ENCODE data around the gene MRPL55. TPM values are rescaled to one million over a fixed set of nuclear protein-coding genes. Genes with fewer than 3 reads are reported as not detected.

Gene MRPL55
- total RNA-seq, 1 experiment from 2014 or later: 76.6 TPM

GRCh38 chr1:228073857-228074545 is 35.1 kb downstream of the MRPL55 start:
- peaks cover 12% of the 10 kb centered on the region; the same call in 1 of the 2 replicates for H4K20me1 ChIP-seq (ENCODE audit: insufficient read depth, low read depth, low read length)
- no peaks in the 10 kb centered on the region for H3K4me1 ChIP-seq (ENCODE audit: low read length)
- H3K4me2 ChIP-seq (ENCODE audit: low read depth, low read length, poor library complexity, severe bottlenecking): no peak overlapping the region
- no peaks in the 10 kb centered on the region for H3K27me3 ChIP-seq (ENCODE audit: low read length)
- no peak overlapping the region for H3K27ac ChIP-seq (ENCODE audit: low read length)
- H3K79me2 ChIP-seq (ENCODE audit: low read length): no peaks in the 10 kb centered on the region
- no peak overlapping the region for H3K9ac ChIP-seq (ENCODE audit: low read length)
- no peaks in the 10 kb centered on the region for H3K9me2 ChIP-seq (replicated peaks; ENCODE audit: insufficient read depth, low read length)
- DNase-seq: peak; percentile 79
- no peak overlapping the region for H2AFZ ChIP-seq (ENCODE audit: low read length)
- H3K9me3 ChIP-seq (ENCODE audit: low read length): no peaks in the 10 kb centered on the region
- no peak overlapping the region for H3K4me3 ChIP-seq (ENCODE audit: low read length)
- no peaks in the 10 kb centered on the region for H3K36me3 ChIP-seq (ENCODE audit: insufficient read depth, low read length)

GRCh38 chr1:228073061-228073856 is 35.8 kb downstream of the MRPL55 start:
- H3K36me3 ChIP-seq (ENCODE audit: insufficient read depth, low read length): no peaks in the 10 kb centered on the region
- H3K27ac ChIP-seq (ENCODE audit: low read length): no peak overlapping the region
- no peak overlapping the region for H3K4me2 ChIP-seq (ENCODE audit: low read depth, low read length, poor library complexity, severe bottlenecking)
- H3K4me3 ChIP-seq (ENCODE audit: low read length): no peak overlapping the region
- no peaks in the 10 kb centered on the region for H3K9me3 ChIP-seq (ENCODE audit: low read length)
- no peaks in the 10 kb centered on the region for H3K4me1 ChIP-seq (ENCODE audit: low read length)
- no peak overlapping the region for H2AFZ ChIP-seq (ENCODE audit: low read length)
- DNase-seq: no peak
- H4K20me1 ChIP-seq (ENCODE audit: insufficient read depth, low read depth, low read length): peaks cover 12% of the 10 kb centered on the region; the same call in 1 of the 2 replicates
- no peaks in the 10 kb centered on the region for H3K9me2 ChIP-seq (replicated peaks; ENCODE audit: insufficient read depth, low read length)
- no peak overlapping the region for H3K9ac ChIP-seq (ENCODE audit: low read length)
- no peaks in the 10 kb centered on the region for H3K27me3 ChIP-seq (ENCODE audit: low read length)
- H3K79me2 ChIP-seq (ENCODE audit: low read length): no peaks in the 10 kb centered on the region

GRCh38 chr1:228072658-228073043 is 36.4 kb downstream of the MRPL55 start:
- Histone ChIP-seq H3K9me3 (ENCODE audit: low read length) (no peaks in the 10 kb centered on the region), H3K79me2 (ENCODE audit: low read length) (no peaks in the 10 kb centered on the region), H3K9ac (ENCODE audit: low read length) (no peak overlapping the region), H2AFZ (ENCODE audit: low read length) (no peak overlapping the region), H3K36me3 (ENCODE audit: insufficient read depth, low read length) (no peaks in the 10 kb centered on the region), H3K27ac (ENCODE audit: low read length) (no peak overlapping the region), H3K4me3 (ENCODE audit: low read length) (no peak overlapping the region), H3K4me2 (ENCODE audit: low read depth, low read length, poor library complexity, severe bottlenecking) (no peak overlapping the region), H3K27me3 (ENCODE audit: low read length) (no peaks in the 10 kb centered on the region), H4K20me1 (ENCODE audit: insufficient read depth, low read depth, low read length) (peaks cover 12% of the 10 kb centered on the region; the same call in 1 of the 2 replicates), H3K4me1 (ENCODE audit: low read length) (no peaks in the 10 kb centered on the region), H3K9me2 (replicated peaks; ENCODE audit: insufficient read depth, low read length) (no peaks in the 10 kb centered on the region)
- DNase-seq: no peak

- no peak overlapping the region for H3K9ac ChIP-seq (ENCODE audit: low read length)
- no peak overlapping the region for H2AFZ ChIP-seq (ENCODE audit: low read length)
These were observed 37.1 kb downstream of the MRPL55 start for GRCh38 chr1:228071839-228072657.

GRCh38 chr1:228070851-228071250 is 38.2 kb downstream of the MRPL55 start:
- Histone ChIP-seq H3K9ac (ENCODE audit: low read length) (no peak overlapping the region), H3K9me3 (ENCODE audit: low read length) (no peaks in the 10 kb centered on the region), H2AFZ (ENCODE audit: low read length) (no peak overlapping the region), H3K9me2 (replicated peaks; ENCODE audit: insufficient read depth, low read length) (no peaks in the 10 kb centered on the region), H3K4me3 (ENCODE audit: low read length) (no peak overlapping the region), H3K27me3 (ENCODE audit: low read length) (no peaks in the 10 kb centered on the region), H3K4me2 (ENCODE audit: low read depth, low read length, poor library complexity, severe bottlenecking) (no peak overlapping the region), H3K4me1 (ENCODE audit: low read length) (no peaks in the 10 kb centered on the region), H4K20me1 (ENCODE audit: insufficient read depth, low read depth, low read length) (peaks cover 5% of the 10 kb centered on the region; the same call in 1 of the 2 replicates), H3K79me2 (ENCODE audit: low read length) (no peaks in the 10 kb centered on the region), H3K27ac (ENCODE audit: low read length) (no peak overlapping the region), H3K36me3 (ENCODE audit: insufficient read depth, low read length) (no peaks in the 10 kb centered on the region)
- no peak for DNase-seq

More at GRCh38 chr1:228071839-228072657, 37.1 kb downstream of the MRPL55 start:
- H3K4me1 ChIP-seq (ENCODE audit: low read length): no peaks in the 10 kb centered on the region
- H3K9me2 ChIP-seq (replicated peaks; ENCODE audit: insufficient read depth, low read length): no peaks in the 10 kb centered on the region
- no peaks in the 10 kb centered on the region for H3K79me2 ChIP-seq (ENCODE audit: low read length)
- H3K9me3 ChIP-seq (ENCODE audit: low read length): no peaks in the 10 kb centered on the region
- H3K27me3 ChIP-seq (ENCODE audit: low read length): no peaks in the 10 kb centered on the region
- H4K20me1 ChIP-seq (ENCODE audit: insufficient read depth, low read depth, low read length): peaks cover 6% of the 10 kb centered on the region; the same call in 1 of the 2 replicates
- H3K27ac ChIP-seq (ENCODE audit: low read length): no peak overlapping the region
- no peak overlapping the region for H3K4me3 ChIP-seq (ENCODE audit: low read length)
- H3K4me2 ChIP-seq (ENCODE audit: low read depth, low read length, poor library complexity, severe bottlenecking): no peak overlapping the region
- no peaks in the 10 kb centered on the region for H3K36me3 ChIP-seq (ENCODE audit: insufficient read depth, low read length)
- no peak for DNase-seq

GRCh38 chr1:228070173-228070572 is 38.9 kb downstream of the MRPL55 start:
- no peak overlapping the region for H3K27ac ChIP-seq (ENCODE audit: low read length)
- no peak overlapping the region for H2AFZ ChIP-seq (ENCODE audit: low read length)
- no peaks in the 10 kb centered on the region for H3K36me3 ChIP-seq (ENCODE audit: insufficient read depth, low read length)
- H3K79me2 ChIP-seq (ENCODE audit: low read length): no peaks in the 10 kb centered on the region
- H3K9me3 ChIP-seq (ENCODE audit: low read length): no peaks in the 10 kb centered on the region
- no peak overlapping the region for H3K9ac ChIP-seq (ENCODE audit: low read length)
- H3K4me3 ChIP-seq (ENCODE audit: low read length): no peak overlapping the region
- H3K4me1 ChIP-seq (ENCODE audit: low read length): no peaks in the 10 kb centered on the region
- no peaks in the 10 kb centered on the region for H3K9me2 ChIP-seq (replicated peaks; ENCODE audit: insufficient read depth, low read length)
- H3K27me3 ChIP-seq (ENCODE audit: low read length): no peaks in the 10 kb centered on the region
- H3K4me2 ChIP-seq (ENCODE audit: low read depth, low read length, poor library complexity, severe bottlenecking): no peak overlapping the region
- peaks cover 5% of the 10 kb centered on the region; the same call in 1 of the 2 replicates for H4K20me1 ChIP-seq (ENCODE audit: insufficient read depth, low read depth, low read length)
- DNase-seq: no peak

- no peak overlapping the region for H3K9ac ChIP-seq (ENCODE audit: low read length)
- no peaks in the 10 kb centered on the region for H4K20me1 ChIP-seq (ENCODE audit: insufficient read depth, low read depth, low read length)
- no peaks in the 10 kb centered on the region for H3K79me2 ChIP-seq (ENCODE audit: low read length)
- H3K9me2 ChIP-seq (replicated peaks; ENCODE audit: insufficient read depth, low read length): no peaks in the 10 kb centered on the region
- H3K9me3 ChIP-seq (ENCODE audit: low read length): no peaks in the 10 kb centered on the region
- no peak for DNase-seq
- H3K4me2 ChIP-seq (ENCODE audit: low read depth, low read length, poor library complexity, severe bottlenecking): no peak overlapping the region
- H3K4me1 ChIP-seq (ENCODE audit: low read length): no peaks in the 10 kb centered on the region
- H3K27me3 ChIP-seq (ENCODE audit: low read length): no peaks in the 10 kb centered on the region
- no peak overlapping the region for H3K4me3 ChIP-seq (ENCODE audit: low read length)
- H2AFZ ChIP-seq (ENCODE audit: low read length): no peak overlapping the region
- H3K27ac ChIP-seq (ENCODE audit: low read length): no peak overlapping the region
- H3K36me3 ChIP-seq (ENCODE audit: insufficient read depth, low read length): no peaks in the 10 kb centered on the region
These were observed 40.7 kb downstream of the MRPL55 start for GRCh38 chr1:228068359-228068758.

All from Karpas-422 (cell line).